ENCODE measurements around the gene FBXO22.
A peak's percentile ranks its signal among the peaks of the same experiment; 100 is the strongest.
"Not testable (repeated sequence)": the region's sequence is repeated elsewhere in the genome, so short reads cannot be mapped to it uniquely, and the experiment has no call there.

The FBXO22 gene

GRCh38 chr15:75928680-75929608 is 25.3 kb downstream of the FBXO22 start:
- H3K9me3 Mint-ChIP-seq: no peaks in the 10 kb centered on the region
- no peak for DNase-seq
- no peaks in the 10 kb centered on the region for H3K27me3 Mint-ChIP-seq
- H3K4me3 Mint-ChIP-seq: no peak overlapping the region
- no peak for ATAC-seq
- peaks cover 42% of the 10 kb centered on the region for H3K4me1 Mint-ChIP-seq
- H3K27ac Mint-ChIP-seq: no peak overlapping the region
- H3K36me3 Mint-ChIP-seq (ENCODE audit: low read depth): peaks cover 57% of the 10 kb centered on the region

GRCh38 chr15:75929799-75930565 is 26.3 kb downstream of the FBXO22 start:
- peak; percentile 72 for ATAC-seq
- DNase-seq: no peak
- H3K4me1 Mint-ChIP-seq: peaks cover 40% of the 10 kb centered on the region
- H3K4me3 Mint-ChIP-seq: no peak overlapping the region
- peaks cover 58% of the 10 kb centered on the region for H3K36me3 Mint-ChIP-seq (ENCODE audit: low read depth)
- H3K9me3 Mint-ChIP-seq: no peaks in the 10 kb centered on the region
- H3K27me3 Mint-ChIP-seq: no peaks in the 10 kb centered on the region
- peak overlapping the region; percentile 50 for H3K27ac Mint-ChIP-seq

- H3K36me3 Mint-ChIP-seq (ENCODE audit: low read depth): peaks cover 57% of the 10 kb centered on the region
- H3K9me3 Mint-ChIP-seq: no peaks in the 10 kb centered on the region
- ATAC-seq (no peak), DNase-seq (no peak)
- no peak overlapping the region for H3K4me3 Mint-ChIP-seq
- H3K4me1 Mint-ChIP-seq: peaks cover 36% of the 10 kb centered on the region
- no peak overlapping the region for H3K27ac Mint-ChIP-seq
- H3K27me3 Mint-ChIP-seq: no peaks in the 10 kb centered on the region
Observed at GRCh38 chr15:75930866-75931265, 27.2 kb downstream of the FBXO22 start.

GRCh38 chr15:75942464-75942863 is 38.8 kb downstream of the FBXO22 start:
- H3K36me3 Mint-ChIP-seq (ENCODE audit: low read depth): peaks cover 22% of the 10 kb centered on the region
- peaks cover 9% of the 10 kb centered on the region for H3K4me1 Mint-ChIP-seq
- no peak for ATAC-seq
- H3K27me3 Mint-ChIP-seq: peaks cover 7% of the 10 kb centered on the region
- no peak overlapping the region for H3K27ac Mint-ChIP-seq
- DNase-seq: no peak
- H3K9me3 Mint-ChIP-seq: peaks cover 18% of the 10 kb centered on the region
- H3K4me3 Mint-ChIP-seq: no peak overlapping the region

GRCh38 chr15:75943246-75943645 is 39.6 kb downstream of the FBXO22 start:
- H3K4me3 Mint-ChIP-seq: no peak overlapping the region

GRCh38 chr15:75943713-75944215 is 40.1 kb downstream of the FBXO22 start:
- H3K36me3 Mint-ChIP-seq (ENCODE audit: low read depth): peaks cover 9% of the 10 kb centered on the region
- ATAC-seq (no peak), DNase-seq (no peak)
- H3K4me3 Mint-ChIP-seq: no peak overlapping the region
- H3K27ac Mint-ChIP-seq: no peak overlapping the region
- H3K9me3 Mint-ChIP-seq: peaks cover 7% of the 10 kb centered on the region
- H3K4me1 Mint-ChIP-seq: peaks cover 9% of the 10 kb centered on the region
- peaks cover 12% of the 10 kb centered on the region for H3K27me3 Mint-ChIP-seq

More at GRCh38 chr15:75943246-75943645, 39.6 kb downstream of the FBXO22 start:
- H3K9me3 Mint-ChIP-seq: peaks cover 12% of the 10 kb centered on the region
- H3K27me3 Mint-ChIP-seq: peaks cover 12% of the 10 kb centered on the region
- no peak for DNase-seq
- ATAC-seq: no peak
- peaks cover 14% of the 10 kb centered on the region for H3K36me3 Mint-ChIP-seq (ENCODE audit: low read depth)
- H3K27ac Mint-ChIP-seq: no peak overlapping the region
- H3K4me1 Mint-ChIP-seq: peaks cover 9% of the 10 kb centered on the region

GRCh38 chr15:75945953-75946352 is 42.3 kb downstream of the FBXO22 start:
- ATAC-seq (no peak), DNase-seq (no peak)
- H3K36me3 Mint-ChIP-seq (ENCODE audit: low read depth): no peaks in the 10 kb centered on the region
- peaks cover 9% of the 10 kb centered on the region for H3K4me1 Mint-ChIP-seq
- H3K27ac Mint-ChIP-seq: no peak overlapping the region
- H3K9me3 Mint-ChIP-seq: no peaks in the 10 kb centered on the region
- no peak overlapping the region for H3K4me3 Mint-ChIP-seq
- peaks cover 22% of the 10 kb centered on the region for H3K27me3 Mint-ChIP-seq

GRCh38 chr15:75947092-75947491 is 43.4 kb downstream of the FBXO22 start:
- DNase-seq (no peak), ATAC-seq (no peak)
- H3K9me3 Mint-ChIP-seq: no peaks in the 10 kb centered on the region
- peaks cover 31% of the 10 kb centered on the region for H3K27me3 Mint-ChIP-seq
- no peak overlapping the region for H3K4me3 Mint-ChIP-seq
- no peak overlapping the region for H3K27ac Mint-ChIP-seq
- H3K36me3 Mint-ChIP-seq (ENCODE audit: low read depth): no peaks in the 10 kb centered on the region
- H3K4me1 Mint-ChIP-seq: peaks cover 9% of the 10 kb centered on the region

GRCh38 chr15:75948761-75949296 is 45.2 kb downstream of the FBXO22 start:
- Mint-ChIP-seq H3K9me3 (no peaks in the 10 kb centered on the region), H3K27ac (no peak overlapping the region), H3K36me3 (ENCODE audit: low read depth) (no peaks in the 10 kb centered on the region), H3K27me3 (peaks cover 35% of the 10 kb centered on the region), H3K4me3 (no peak overlapping the region), H3K4me1 (peaks cover 9% of the 10 kb centered on the region)
- no peak for DNase-seq
- ATAC-seq: no peak

GRCh38 chr15:75952525-75952924 is 48.8 kb downstream of the FBXO22 start:
- no peak overlapping the region for H3K4me3 Mint-ChIP-seq
- H3K4me1 Mint-ChIP-seq: no peaks in the 10 kb centered on the region
- DNase-seq: no peak
- H3K27me3 Mint-ChIP-seq: peaks cover 45% of the 10 kb centered on the region
- no peaks in the 10 kb centered on the region for H3K9me3 Mint-ChIP-seq
- no peak overlapping the region for H3K27ac Mint-ChIP-seq
- H3K36me3 Mint-ChIP-seq (ENCODE audit: low read depth): no peaks in the 10 kb centered on the region
- no peak for ATAC-seq

GRCh38 chr15:75955720-75956119 is 52.0 kb downstream of the FBXO22 start:
- Mint-ChIP-seq H3K36me3 (ENCODE audit: low read depth) (no peaks in the 10 kb centered on the region), H3K4me1 (no peaks in the 10 kb centered on the region), H3K4me3 (no peak overlapping the region), H3K27me3 (peaks cover 38% of the 10 kb centered on the region), H3K9me3 (no peaks in the 10 kb centered on the region), H3K27ac (no peak overlapping the region)
- ATAC-seq (no peak), DNase-seq (no peak)

GRCh38 chr15:75961331-75961730 is 57.7 kb downstream of the FBXO22 start:
- Mint-ChIP-seq H3K4me1 (no peaks in the 10 kb centered on the region), H3K27ac (no peak overlapping the region), H3K36me3 (ENCODE audit: low read depth) (no peaks in the 10 kb centered on the region), H3K9me3 (no peaks in the 10 kb centered on the region), H3K27me3 (peaks cover 17% of the 10 kb centered on the region), H3K4me3 (no peak overlapping the region)
- ATAC-seq (no peak), DNase-seq (no peak)

GRCh38 chr15:75966073-75966472 is 62.4 kb downstream of the FBXO22 start:
- H3K36me3 Mint-ChIP-seq (ENCODE audit: low read depth): no peaks in the 10 kb centered on the region
- ATAC-seq (no peak), DNase-seq (no peak)
- no peaks in the 10 kb centered on the region for H3K4me1 Mint-ChIP-seq
- H3K27me3 Mint-ChIP-seq: peaks cover 5% of the 10 kb centered on the region
- H3K9me3 Mint-ChIP-seq: no peaks in the 10 kb centered on the region
- H3K27ac Mint-ChIP-seq: no peak overlapping the region
- H3K4me3 Mint-ChIP-seq: no peak overlapping the region

GRCh38 chr15:75976766-75977165 is 73.1 kb downstream of the FBXO22 start:
- H3K4me3 Mint-ChIP-seq; ATAC-seq; H3K9me3 Mint-ChIP-seq; DNase-seq; H3K36me3 Mint-ChIP-seq (ENCODE audit: low read depth); H3K4me1 Mint-ChIP-seq; H3K27ac Mint-ChIP-seq: not testable (repeated sequence)
- H3K27me3 Mint-ChIP-seq: peaks cover 23% of the 10 kb centered on the region

All from activated naive CD8-positive, alpha-beta T cell treated with anti-CD3 and anti-CD28 coated beads, Interleukin-2, amount 50 U/mL, for 24 hours (primary cell).